Hematopoietic multipotent progenitor cell treated with erythropoietin and hydrocortisone succinate and interleukin-3 and kit ligand, for 15 days (in vitro differentiated cells): ENCODE results near the gene SH2D3A.
"Not testable (repeated sequence)": the region's sequence is repeated elsewhere in the genome, so short reads cannot be mapped to it uniquely, and the experiment has no call there.

Experiments
- DNase-seq: peaks from one replicate; pipeline ENCODE4 v3.0.0-alpha.2; 2015; ENCODE audit warnings: low spot score

SH2D3A gene

GRCh38 chr19:6767357-6768235 lies at the start of gene SH2D3A:
SH2D3A (minus strand) TSS chr19:6767435; CDS start chr19:6763748, 3,687 bp downstream.
- peak; percentile 81 for DNase-seq

- no peak for DNase-seq
Observed at GRCh38 chr19:6813659-6814058, 46.4 kb upstream of the SH2D3A start.

GRCh38 chr19:6812612-6813011 lies 45.4 kb upstream of the SH2D3A start:
- no peak for DNase-seq

GRCh38 chr19:6811906-6812305 lies 44.7 kb upstream of the SH2D3A start:
- no peak for DNase-seq

- DNase-seq, result no peak
Observed at GRCh38 chr19:6811378-6811777, 44.1 kb upstream of the SH2D3A start.

GRCh38 chr19:6809262-6809661 lies 42.0 kb upstream of the SH2D3A start:
- DNase-seq, result no peak

GRCh38 chr19:6808494-6808893 lies 41.3 kb upstream of the SH2D3A start:
- no peak for DNase-seq

GRCh38 chr19:6807291-6807690 lies 40.1 kb upstream of the SH2D3A start:
- DNase-seq, result no peak

- no peak for DNase-seq
Observed at GRCh38 chr19:6806488-6806887, 39.3 kb upstream of the SH2D3A start.

- no peak for DNase-seq
Observed at GRCh38 chr19:6803036-6803404, 35.8 kb upstream of the SH2D3A start.

- no peak for DNase-seq
Observed at GRCh38 chr19:6802336-6803035, 35.3 kb upstream of the SH2D3A start.

- DNase-seq, result peak; percentile 45
Observed at GRCh38 chr19:6801485-6802086, 34.4 kb upstream of the SH2D3A start.

GRCh38 chr19:6800991-6801484 lies 33.8 kb upstream of the SH2D3A start:
- no peak for DNase-seq

- DNase-seq, result not testable (repeated sequence)
Observed at GRCh38 chr19:6800160-6800790, 33.0 kb upstream of the SH2D3A start.

- no peak for DNase-seq
Observed at GRCh38 chr19:6797646-6798045, 30.4 kb upstream of the SH2D3A start.

- no peak for DNase-seq
Observed at GRCh38 chr19:6796278-6796677, 29.0 kb upstream of the SH2D3A start.

- DNase-seq, result no peak
Observed at GRCh38 chr19:6794686-6795431, 27.6 kb upstream of the SH2D3A start.

GRCh38 chr19:6793973-6794372 lies 26.7 kb upstream of the SH2D3A start:
- DNase-seq, result no peak

GRCh38 chr19:6793411-6793810 lies 26.2 kb upstream of the SH2D3A start:
- no peak for DNase-seq

- no peak for DNase-seq
Observed at GRCh38 chr19:6791237-6791636, 24.0 kb upstream of the SH2D3A start.
